WTC11 (cell line): ENCODE results near the gene PHYHIPL. TPM values are rescaled to one million over a fixed set of nuclear protein-coding genes. Genes with fewer than 3 reads are reported as not detected.

Experiments used
- ATAC-seq: fragments of 200-7000 bp; cut with Tn5 transposase; 2 replicates; pipeline ENCODE4 v1.10.0; 2021; ENCODE audit warnings: mild to moderate bottlenecking, moderate library complexity
- CTCF ChIA-PET: fragments of 300-600 bp; sonication (Branson Sonifier 250); formaldehyde crosslinking; loops from one replicate; lab custom pipeline; 2021; ENCODE audit warnings: antibody characterized with exemption; lab: Charles Lee
- POLR2A ChIA-PET: fragments of 350-600 bp; sonication (Branson Sonifier 250); formaldehyde crosslinking; loops from one replicate; lab custom pipeline; 2021; ENCODE audit warnings: antibody characterized with exemption; lab: Charles Lee
- DNase-seq: peaks from one replicate; pipeline ENCODE4 v3.0.0; 2021; ENCODE audit warnings: low spot score
- H3K27ac Mint-ChIP-seq: 2 replicates; pipeline ENCODE4 v1.8.0; 2021; ENCODE audit warnings: mixed read lengths
- H3K27me3 Mint-ChIP-seq: 2 replicates; pipeline ENCODE4 v1.8.0; 2021; ENCODE audit warnings: low read depth, mild to moderate bottlenecking, moderate library complexity, mixed read lengths
- H3K36me3 Mint-ChIP-seq: 2 replicates; pipeline ENCODE4 v1.8.0; 2021; ENCODE audit warnings: mixed read lengths
- H3K4me1 Mint-ChIP-seq: 2 replicates; pipeline ENCODE4 v1.8.0; 2022; ENCODE audit warnings: mixed read lengths
- H3K4me3 Mint-ChIP-seq: 2 replicates; pipeline ENCODE4 v1.8.0; 2021; ENCODE audit warnings: mild to moderate bottlenecking, moderate library complexity, mixed read lengths
- H3K9me3 Mint-ChIP-seq: 2 replicates; pipeline ENCODE4 v1.8.0; 2021; ENCODE audit warnings: mixed read lengths
- EMX1 ChIP-seq: fragments of 250-450 bp; sonication (Bioruptor Pico); IDR thresholded peaks from 2 replicates; pipeline ENCODE4 v1.8.0; 2021; ENCODE audit warnings: mild to moderate bottlenecking
- FOXK1 ChIP-seq: sonication (generic); formaldehyde crosslinking; IDR thresholded peaks from 2 replicates; pipeline ENCODE4 v1.8.0; 2022; ENCODE audit warnings: mild to moderate bottlenecking, moderate library complexity, missing genetic modification reagents
- HMGXB4 ChIP-seq: sonication (generic); formaldehyde crosslinking; IDR thresholded peaks from 2 replicates; pipeline ENCODE4 v1.8.1; 2023; ENCODE audit warnings: mild to moderate bottlenecking, moderate library complexity, missing genetic modification reagents
- JAZF1 ChIP-seq: fragments of 250-450 bp; sonication (Bioruptor Pico); IDR thresholded peaks from 2 replicates; pipeline ENCODE4 v1.9.0; 2021; ENCODE audit warnings: moderate library complexity, mild to moderate bottlenecking, inconsistent platforms
- KAT7 ChIP-seq: sonication (generic); formaldehyde crosslinking; IDR thresholded peaks from 2 replicates; pipeline ENCODE4 v1.8.1; 2023; ENCODE audit warnings: missing genetic modification reagents, mild to moderate bottlenecking, borderline replicate concordance
- MAX ChIP-seq: sonication (generic); formaldehyde crosslinking; IDR thresholded peaks from 2 replicates; pipeline ENCODE4 v1.8.0; 2022; ENCODE audit warnings: mild to moderate bottlenecking, missing genetic modification reagents
- MYBL2 ChIP-seq: sonication (generic); formaldehyde crosslinking; IDR thresholded peaks from 2 replicates; pipeline ENCODE4 v1.8.1; 2023; ENCODE audit warnings: mild to moderate bottlenecking, moderate library complexity, missing genetic modification reagents
- NR1H2 ChIP-seq: sonication (generic); formaldehyde crosslinking; IDR thresholded peaks from 2 replicates; pipeline ENCODE4 v1.9.0; 2021; ENCODE audit warnings: mild to moderate bottlenecking, moderate library complexity, missing genetic modification reagents
- OVOL2 ChIP-seq: fragments of 250-450 bp; sonication (Bioruptor Pico); IDR thresholded peaks from 2 replicates; pipeline ENCODE4 v1.9.0; 2021; ENCODE audit warnings: mild to moderate bottlenecking, borderline replicate concordance
- SMAD4 ChIP-seq: sonication (generic); formaldehyde crosslinking; IDR thresholded peaks from 2 replicates; pipeline ENCODE4 v1.8.0; 2022; ENCODE audit warnings: mild to moderate bottlenecking, missing genetic modification reagents
- ZNF317 ChIP-seq: sonication (generic); formaldehyde crosslinking; IDR thresholded peaks from 2 replicates; pipeline ENCODE4 v1.8.1; 2023; ENCODE audit warnings: low read depth, mild to moderate bottlenecking, moderate library complexity, missing genetic modification reagents, borderline replicate concordance
- ZNF396 ChIP-seq: fragments of 250-450 bp; sonication (Bioruptor Pico); IDR thresholded peaks from 2 replicates; pipeline ENCODE4 v1.8.0; 2021; ENCODE audit warnings: mild to moderate bottlenecking, moderate library complexity, borderline replicate concordance
- ZNF423 ChIP-seq: fragments of 250-450 bp; sonication (Bioruptor Pico); IDR thresholded peaks from 2 replicates; pipeline ENCODE4 v2.1.2; 2022; ENCODE audit warnings: mild to moderate bottlenecking, moderate library complexity
- total RNA-seq: library from RNA; stranded (reverse); gene quantifications from 3 replicates; pipeline ENCODE4 v1.2.3, GENCODE V29; 2021
- TF ChIP-seq, protein P1 (sequence below): sonication (generic); formaldehyde crosslinking; IDR thresholded peaks from 2 replicates; pipeline ENCODE4 v1.8.0; 2023; ENCODE audit warnings: missing genetic modification reagents
- TF ChIP-seq, protein P2 (sequence below): sonication (generic); formaldehyde crosslinking; IDR thresholded peaks from 2 replicates; pipeline ENCODE4 v1.8.0; 2023; ENCODE audit warnings: missing genetic modification reagents, mild to moderate bottlenecking, borderline replicate concordance
- TF ChIP-seq, protein P3 (sequence below): sonication (generic); formaldehyde crosslinking; IDR thresholded peaks from 2 replicates; pipeline ENCODE4 v1.8.1; 2022; ENCODE audit warnings: low read depth, missing genetic modification reagents, borderline replicate concordance
- TF ChIP-seq, protein P4 (sequence below): sonication (generic); formaldehyde crosslinking; IDR thresholded peaks from 2 replicates; pipeline ENCODE4 v1.8.1; 2022; ENCODE audit warnings: low read depth, mild to moderate bottlenecking, moderate library complexity, missing genetic modification reagents, borderline replicate concordance
- TF ChIP-seq, protein P5 (sequence below): sonication (generic); formaldehyde crosslinking; IDR thresholded peaks from 2 replicates; pipeline ENCODE4 v1.8.1; 2022; ENCODE audit warnings: missing genetic modification reagents, borderline replicate concordance

Gene PHYHIPL
- total RNA-seq, 1 experiment from 2014 or later, result 0.13 TPM

DNA sequence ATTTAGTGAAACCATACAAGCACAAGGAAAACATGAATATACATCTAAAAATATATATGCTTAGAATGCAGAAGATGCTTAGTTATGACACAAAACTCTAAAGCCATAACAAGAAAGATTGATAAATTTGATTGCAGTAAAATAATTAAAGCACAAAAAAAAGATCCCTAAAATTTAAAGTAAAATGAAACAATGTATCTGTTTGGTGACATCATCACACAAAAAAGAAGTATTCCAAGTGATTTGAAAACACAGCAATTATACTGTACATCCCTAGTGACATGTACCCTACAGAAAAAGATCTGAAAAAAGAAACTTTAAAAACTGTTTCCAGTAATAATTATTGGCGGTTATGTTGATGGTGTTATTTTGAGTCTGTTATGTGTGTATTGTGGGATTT, 37.7 kb downstream of the PHYHIPL start:
- H3K9me3 Mint-ChIP-seq, result peaks cover 14% of the 10 kb centered on the region
- POLR2A ChIA-PET, result no interaction called here

More for the DNA sequence above, 37.7 kb downstream of the PHYHIPL start:
- no peak overlapping the region for H3K27ac Mint-ChIP-seq
- CTCF ChIA-PET, result interaction anchor here (0.8 kb wide), 1 partner anchor 262 kb away, joined by 4 read pairs; no protein-coding TSS in a partner anchor
- H3K4me1 Mint-ChIP-seq, result no peaks in the 10 kb centered on the region
- H3K36me3 Mint-ChIP-seq, result peaks cover 9% of the 10 kb centered on the region
- no peak overlapping the region for H3K4me3 Mint-ChIP-seq
- DNase-seq (no peak), ATAC-seq (no peak)
- H3K27me3 Mint-ChIP-seq, result no peaks in the 10 kb centered on the region
- TF ChIP-seq EMX1 (CRISPR knock-in tag), result no peak
- TF ChIP-seq NR1H2 (CRISPR knock-in tag), result no peak
- TF ChIP-seq, protein P1, sequence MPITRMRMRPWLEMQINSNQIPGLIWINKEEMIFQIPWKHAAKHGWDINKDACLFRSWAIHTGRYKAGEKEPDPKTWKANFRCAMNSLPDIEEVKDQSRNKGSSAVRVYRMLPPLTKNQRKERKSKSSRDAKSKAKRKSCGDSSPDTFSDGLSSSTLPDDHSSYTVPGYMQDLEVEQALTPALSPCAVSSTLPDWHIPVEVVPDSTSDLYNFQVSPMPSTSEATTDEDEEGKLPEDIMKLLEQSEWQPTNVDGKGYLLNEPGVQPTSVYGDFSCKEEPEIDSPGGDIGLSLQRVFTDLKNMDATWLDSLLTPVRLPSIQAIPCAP (CRISPR knock-in tag), result no peak
- TF ChIP-seq, protein P2, sequence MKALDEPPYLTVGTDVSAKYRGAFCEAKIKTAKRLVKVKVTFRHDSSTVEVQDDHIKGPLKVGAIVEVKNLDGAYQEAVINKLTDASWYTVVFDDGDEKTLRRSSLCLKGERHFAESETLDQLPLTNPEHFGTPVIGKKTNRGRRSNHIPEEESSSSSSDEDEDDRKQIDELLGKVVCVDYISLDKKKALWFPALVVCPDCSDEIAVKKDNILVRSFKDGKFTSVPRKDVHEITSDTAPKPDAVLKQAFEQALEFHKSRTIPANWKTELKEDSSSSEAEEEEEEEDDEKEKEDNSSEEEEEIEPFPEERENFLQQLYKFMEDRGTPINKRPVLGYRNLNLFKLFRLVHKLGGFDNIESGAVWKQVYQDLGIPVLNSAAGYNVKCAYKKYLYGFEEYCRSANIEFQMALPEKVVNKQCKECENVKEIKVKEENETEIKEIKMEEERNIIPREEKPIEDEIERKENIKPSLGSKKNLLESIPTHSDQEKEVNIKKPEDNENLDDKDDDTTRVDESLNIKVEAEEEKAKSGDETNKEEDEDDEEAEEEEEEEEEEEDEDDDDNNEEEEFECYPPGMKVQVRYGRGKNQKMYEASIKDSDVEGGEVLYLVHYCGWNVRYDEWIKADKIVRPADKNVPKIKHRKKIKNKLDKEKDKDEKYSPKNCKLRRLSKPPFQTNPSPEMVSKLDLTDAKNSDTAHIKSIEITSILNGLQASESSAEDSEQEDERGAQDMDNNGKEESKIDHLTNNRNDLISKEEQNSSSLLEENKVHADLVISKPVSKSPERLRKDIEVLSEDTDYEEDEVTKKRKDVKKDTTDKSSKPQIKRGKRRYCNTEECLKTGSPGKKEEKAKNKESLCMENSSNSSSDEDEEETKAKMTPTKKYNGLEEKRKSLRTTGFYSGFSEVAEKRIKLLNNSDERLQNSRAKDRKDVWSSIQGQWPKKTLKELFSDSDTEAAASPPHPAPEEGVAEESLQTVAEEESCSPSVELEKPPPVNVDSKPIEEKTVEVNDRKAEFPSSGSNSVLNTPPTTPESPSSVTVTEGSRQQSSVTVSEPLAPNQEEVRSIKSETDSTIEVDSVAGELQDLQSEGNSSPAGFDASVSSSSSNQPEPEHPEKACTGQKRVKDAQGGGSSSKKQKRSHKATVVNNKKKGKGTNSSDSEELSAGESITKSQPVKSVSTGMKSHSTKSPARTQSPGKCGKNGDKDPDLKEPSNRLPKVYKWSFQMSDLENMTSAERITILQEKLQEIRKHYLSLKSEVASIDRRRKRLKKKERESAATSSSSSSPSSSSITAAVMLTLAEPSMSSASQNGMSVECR, result no peak
- TF ChIP-seq SMAD4 (CRISPR knock-in tag), result no peak
- TF ChIP-seq JAZF1, result no peak
- TF ChIP-seq, protein P3, sequence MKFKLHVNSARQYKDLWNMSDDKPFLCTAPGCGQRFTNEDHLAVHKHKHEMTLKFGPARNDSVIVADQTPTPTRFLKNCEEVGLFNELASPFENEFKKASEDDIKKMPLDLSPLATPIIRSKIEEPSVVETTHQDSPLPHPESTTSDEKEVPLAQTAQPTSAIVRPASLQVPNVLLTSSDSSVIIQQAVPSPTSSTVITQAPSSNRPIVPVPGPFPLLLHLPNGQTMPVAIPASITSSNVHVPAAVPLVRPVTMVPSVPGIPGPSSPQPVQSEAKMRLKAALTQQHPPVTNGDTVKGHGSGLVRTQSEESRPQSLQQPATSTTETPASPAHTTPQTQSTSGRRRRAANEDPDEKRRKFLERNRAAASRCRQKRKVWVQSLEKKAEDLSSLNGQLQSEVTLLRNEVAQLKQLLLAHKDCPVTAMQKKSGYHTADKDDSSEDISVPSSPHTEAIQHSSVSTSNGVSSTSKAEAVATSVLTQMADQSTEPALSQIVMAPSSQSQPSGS, result no peak
- TF ChIP-seq MAX (CRISPR knock-in tag), result no peak
- TF ChIP-seq, protein P4, sequence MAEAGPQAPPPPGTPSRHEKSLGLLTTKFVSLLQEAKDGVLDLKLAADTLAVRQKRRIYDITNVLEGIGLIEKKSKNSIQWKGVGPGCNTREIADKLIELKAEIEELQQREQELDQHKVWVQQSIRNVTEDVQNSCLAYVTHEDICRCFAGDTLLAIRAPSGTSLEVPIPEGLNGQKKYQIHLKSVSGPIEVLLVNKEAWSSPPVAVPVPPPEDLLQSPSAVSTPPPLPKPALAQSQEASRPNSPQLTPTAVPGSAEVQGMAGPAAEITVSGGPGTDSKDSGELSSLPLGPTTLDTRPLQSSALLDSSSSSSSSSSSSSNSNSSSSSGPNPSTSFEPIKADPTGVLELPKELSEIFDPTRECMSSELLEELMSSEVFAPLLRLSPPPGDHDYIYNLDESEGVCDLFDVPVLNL (CRISPR knock-in tag), result no peak
- TF ChIP-seq ZNF317, result no peak
- TF ChIP-seq KAT7 (CRISPR knock-in tag), result no peak
- TF ChIP-seq ZNF396 (CRISPR knock-in tag), result no peak
- no peak for TF ChIP-seq ZNF423 (CRISPR knock-in tag)
- TF ChIP-seq, protein P5, sequence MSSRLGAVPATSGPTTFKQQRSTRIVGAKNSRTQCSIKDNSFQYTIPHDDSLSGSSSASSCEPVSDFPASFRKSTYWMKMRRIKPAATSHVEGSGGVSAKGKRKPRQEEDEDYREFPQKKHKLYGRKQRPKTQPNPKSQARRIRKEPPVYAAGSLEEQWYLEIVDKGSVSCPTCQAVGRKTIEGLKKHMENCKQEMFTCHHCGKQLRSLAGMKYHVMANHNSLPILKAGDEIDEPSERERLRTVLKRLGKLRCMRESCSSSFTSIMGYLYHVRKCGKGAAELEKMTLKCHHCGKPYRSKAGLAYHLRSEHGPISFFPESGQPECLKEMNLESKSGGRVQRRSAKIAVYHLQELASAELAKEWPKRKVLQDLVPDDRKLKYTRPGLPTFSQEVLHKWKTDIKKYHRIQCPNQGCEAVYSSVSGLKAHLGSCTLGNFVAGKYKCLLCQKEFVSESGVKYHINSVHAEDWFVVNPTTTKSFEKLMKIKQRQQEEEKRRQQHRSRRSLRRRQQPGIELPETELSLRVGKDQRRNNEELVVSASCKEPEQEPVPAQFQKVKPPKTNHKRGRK (CRISPR knock-in tag), result no peak
- TF ChIP-seq OVOL2 (CRISPR knock-in tag), result no peak
- no peak for TF ChIP-seq HMGXB4 (CRISPR knock-in tag)
- TF ChIP-seq MYBL2 (CRISPR knock-in tag), result no peak
- TF ChIP-seq FOXK1 (CRISPR knock-in tag), result no peak
